HFFc6 (cell line): ENCODE results near the gene CCDC60. TPM values are rescaled to one million over a fixed set of nuclear protein-coding genes. Genes with fewer than 3 reads are reported as not detected.

Source experiments
- DNase-seq: peaks from one replicate; pipeline ENCODE4 v3.0.0-alpha.2; 2018
- H3K27ac Mint-ChIP-seq: 2 replicates; pipeline ENCODE4 v1.8.0; 2020; ENCODE audit warnings: mild to moderate bottlenecking, mixed read lengths
- H3K27me3 Mint-ChIP-seq: 2 replicates; pipeline ENCODE4 v1.8.0; 2021; ENCODE audit warnings: mild to moderate bottlenecking, moderate library complexity, mixed read lengths; ENCODE audit not compliant: insufficient read depth
- H3K36me3 Mint-ChIP-seq: 2 replicates; pipeline ENCODE4 v1.8.0; 2021; ENCODE audit warnings: low read depth, mixed read lengths
- H3K4me1 Mint-ChIP-seq: 2 replicates; pipeline ENCODE4 v1.8.0; 2020; ENCODE audit warnings: low read depth, mixed read lengths
- H3K4me3 Mint-ChIP-seq: 2 replicates; pipeline ENCODE4 v1.8.0; 2020; ENCODE audit warnings: mild to moderate bottlenecking, moderate library complexity, mixed read lengths
- H3K9me3 Mint-ChIP-seq: 2 replicates; pipeline ENCODE4 v1.8.0; 2020; ENCODE audit warnings: mild to moderate bottlenecking, mixed read lengths
- total RNA-seq, 6 experiments: library from RNA; stranded (reverse); fragmentation: NEBNext Ultra II Directional; extraction: Animal tissue kit (Norgen Biotek cat#: 25700); gene quantifications; 2 replicates in 1 of 6; 3 replicates in 5 of 6; pipeline ENCODE4 v1.2.3, GENCODE V29; 2021
- TF ChIP-seq, protein P1 (sequence below): fragments of 200-600 bp; sonication (generic); IDR thresholded peaks from 2 replicates; pipeline ENCODE4 v1.5.0; 2021; ENCODE audit warnings: antibody characterized with exemption, mild to moderate bottlenecking

Gene CCDC60
- total RNA-seq, 6 experiments from 2014 or later: not detected

DNA sequence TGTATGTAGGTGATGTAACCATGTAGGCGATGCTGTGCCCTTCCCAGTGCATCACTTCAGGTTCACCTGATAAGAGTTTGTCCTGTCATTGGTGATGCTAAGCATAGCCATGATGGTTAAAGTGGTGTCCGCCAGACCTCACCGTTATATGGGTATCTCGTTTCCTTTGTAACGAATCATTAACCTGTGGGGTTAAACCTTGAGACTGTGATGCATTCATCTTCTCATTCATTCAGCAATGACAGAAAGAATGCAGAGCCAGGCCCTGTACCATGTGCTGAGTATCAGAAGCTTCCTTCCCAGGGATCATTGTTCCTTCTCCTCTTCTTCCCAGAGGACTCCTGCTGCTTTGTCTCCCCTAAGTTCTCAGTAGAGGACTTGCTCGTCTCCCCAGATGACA lies 84.9 kb downstream of the CCDC60 start:
- TF ChIP-seq, protein P1, sequence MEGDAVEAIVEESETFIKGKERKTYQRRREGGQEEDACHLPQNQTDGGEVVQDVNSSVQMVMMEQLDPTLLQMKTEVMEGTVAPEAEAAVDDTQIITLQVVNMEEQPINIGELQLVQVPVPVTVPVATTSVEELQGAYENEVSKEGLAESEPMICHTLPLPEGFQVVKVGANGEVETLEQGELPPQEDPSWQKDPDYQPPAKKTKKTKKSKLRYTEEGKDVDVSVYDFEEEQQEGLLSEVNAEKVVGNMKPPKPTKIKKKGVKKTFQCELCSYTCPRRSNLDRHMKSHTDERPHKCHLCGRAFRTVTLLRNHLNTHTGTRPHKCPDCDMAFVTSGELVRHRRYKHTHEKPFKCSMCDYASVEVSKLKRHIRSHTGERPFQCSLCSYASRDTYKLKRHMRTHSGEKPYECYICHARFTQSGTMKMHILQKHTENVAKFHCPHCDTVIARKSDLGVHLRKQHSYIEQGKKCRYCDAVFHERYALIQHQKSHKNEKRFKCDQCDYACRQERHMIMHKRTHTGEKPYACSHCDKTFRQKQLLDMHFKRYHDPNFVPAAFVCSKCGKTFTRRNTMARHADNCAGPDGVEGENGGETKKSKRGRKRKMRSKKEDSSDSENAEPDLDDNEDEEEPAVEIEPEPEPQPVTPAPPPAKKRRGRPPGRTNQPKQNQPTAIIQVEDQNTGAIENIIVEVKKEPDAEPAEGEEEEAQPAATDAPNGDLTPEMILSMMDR: no peak
- Mint-ChIP-seq H3K4me1 (no peaks in the 10 kb centered on the region), H3K27ac (no peak overlapping the region), H3K4me3 (no peak overlapping the region), H3K36me3 (no peaks in the 10 kb centered on the region), H3K27me3 (no peaks in the 10 kb centered on the region; the same call in none of the 2 replicates), H3K9me3 (peaks cover 7% of the 10 kb centered on the region)
- no peak for DNase-seq

DNA sequence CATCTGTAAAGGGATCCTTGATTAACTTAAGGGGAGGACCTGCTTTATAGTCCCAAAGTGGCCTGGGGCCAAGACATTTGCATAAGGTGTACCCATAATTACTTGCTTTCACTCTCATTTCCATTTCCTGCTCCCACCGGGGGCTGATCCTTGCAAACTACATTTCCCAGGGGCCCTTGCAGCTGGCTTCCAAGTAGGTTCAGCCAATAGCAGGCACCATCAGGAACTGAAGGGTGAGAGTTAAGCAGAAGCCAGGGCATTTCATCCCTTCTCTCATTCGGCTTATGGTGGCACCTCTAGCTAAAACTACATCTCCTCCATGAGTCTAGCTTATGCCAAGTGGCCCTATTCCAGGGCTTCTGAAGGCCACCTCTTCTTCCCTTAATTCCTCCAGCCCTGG lies 88.8 kb downstream of the CCDC60 start:
- Mint-ChIP-seq H3K27ac (no peak overlapping the region), H3K9me3 (peaks cover 18% of the 10 kb centered on the region), H3K36me3 (no peaks in the 10 kb centered on the region), H3K4me3 (no peak overlapping the region), H3K4me1 (no peaks in the 10 kb centered on the region), H3K27me3 (no peaks in the 10 kb centered on the region; the same call in 1 of the 2 replicates)
- DNase-seq: no peak
- TF ChIP-seq, protein P1: no peak

DNA sequence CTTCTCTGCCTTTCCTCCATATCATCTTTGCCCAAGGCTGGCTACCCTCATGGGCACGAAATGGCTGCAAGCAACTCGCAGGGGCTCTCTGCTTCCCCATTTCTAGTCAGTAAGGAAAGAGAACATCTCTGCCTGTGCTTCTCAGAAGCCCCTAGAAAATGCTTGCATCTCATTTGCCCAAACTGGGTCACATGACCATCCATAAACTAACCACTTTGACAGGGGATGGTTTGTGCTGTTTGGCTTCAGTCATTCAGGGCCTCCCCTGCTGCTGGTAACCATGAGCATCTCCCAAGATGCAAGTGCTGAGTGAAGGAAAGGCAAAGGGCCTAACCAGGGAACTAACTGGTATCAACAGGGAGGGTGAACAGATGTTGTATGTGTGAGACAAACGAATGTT lies 91.1 kb downstream of the CCDC60 start:
- no peaks in the 10 kb centered on the region for H3K27me3 Mint-ChIP-seq
- H3K9me3 Mint-ChIP-seq: peaks cover 25% of the 10 kb centered on the region
- H3K27ac Mint-ChIP-seq: no peak overlapping the region
- no peaks in the 10 kb centered on the region for H3K36me3 Mint-ChIP-seq
- DNase-seq: no peak
- no peaks in the 10 kb centered on the region for H3K4me1 Mint-ChIP-seq
- TF ChIP-seq, protein P1: no peak
- no peak overlapping the region for H3K4me3 Mint-ChIP-seq

DNA sequence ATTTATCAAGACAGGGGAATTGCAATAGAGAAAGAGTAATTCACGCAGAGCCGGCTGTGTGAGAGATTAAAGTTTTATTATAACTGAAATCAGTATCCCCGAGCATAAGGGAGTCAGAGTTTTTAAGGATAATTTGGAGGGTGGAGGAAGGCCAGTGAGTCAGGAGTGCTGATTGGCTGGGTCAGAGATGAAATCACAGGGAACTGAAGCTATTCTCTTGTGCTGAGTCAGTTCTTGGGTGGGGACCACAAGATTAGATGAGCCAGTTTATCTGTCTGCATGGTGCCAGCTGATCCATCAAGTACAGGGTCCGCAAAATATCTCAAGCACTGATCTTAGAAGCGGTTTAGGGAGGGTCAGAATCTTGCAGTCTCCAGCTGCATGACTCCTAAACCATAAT lies 96.6 kb downstream of the CCDC60 start:
- Mint-ChIP-seq H3K27ac (no peak overlapping the region), H3K27me3 (peaks cover 1% of the 10 kb centered on the region; the same call in 1 of the 2 replicates), H3K4me3 (no peak overlapping the region), H3K4me1 (no peaks in the 10 kb centered on the region), H3K36me3 (no peaks in the 10 kb centered on the region), H3K9me3 (peaks cover 59% of the 10 kb centered on the region)
- TF ChIP-seq, protein P1: no peak
- DNase-seq: no peak

DNA sequence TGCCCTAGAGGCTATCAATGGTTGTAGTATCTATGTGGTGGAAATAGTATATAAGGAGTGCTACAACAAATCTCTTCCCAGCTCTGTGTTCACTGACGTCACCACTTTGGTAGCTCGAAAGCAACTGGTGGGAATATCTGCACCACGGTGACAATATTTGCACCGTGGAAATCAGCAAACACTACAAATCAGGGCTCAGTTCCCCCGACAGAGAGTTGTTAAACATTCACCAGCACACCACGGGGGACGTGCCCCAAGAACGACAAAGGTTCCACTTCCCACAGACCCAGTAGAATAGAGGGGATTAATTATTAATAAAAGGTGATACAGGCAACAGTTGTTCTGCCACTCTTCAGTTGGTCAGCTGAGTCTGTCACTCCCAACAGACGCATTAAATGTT lies 98.4 kb downstream of the CCDC60 start:
- Mint-ChIP-seq H3K27me3 (peaks cover 1% of the 10 kb centered on the region; the same call in 1 of the 2 replicates), H3K9me3 (peaks cover 67% of the 10 kb centered on the region), H3K27ac (no peak overlapping the region), H3K4me3 (no peak overlapping the region), H3K4me1 (no peaks in the 10 kb centered on the region), H3K36me3 (no peaks in the 10 kb centered on the region)
- TF ChIP-seq, protein P1: no peak
- no peak for DNase-seq
